SK-N-DZ (cell line): Measurements from ENCODE around the gene KCNC4.

Experiments
- DNase-seq: peaks from one replicate; pipeline ENCODE4 v3.0.0-alpha.2; 2015; ENCODE audit warnings: low spot score

The KCNC4 gene

DNA sequence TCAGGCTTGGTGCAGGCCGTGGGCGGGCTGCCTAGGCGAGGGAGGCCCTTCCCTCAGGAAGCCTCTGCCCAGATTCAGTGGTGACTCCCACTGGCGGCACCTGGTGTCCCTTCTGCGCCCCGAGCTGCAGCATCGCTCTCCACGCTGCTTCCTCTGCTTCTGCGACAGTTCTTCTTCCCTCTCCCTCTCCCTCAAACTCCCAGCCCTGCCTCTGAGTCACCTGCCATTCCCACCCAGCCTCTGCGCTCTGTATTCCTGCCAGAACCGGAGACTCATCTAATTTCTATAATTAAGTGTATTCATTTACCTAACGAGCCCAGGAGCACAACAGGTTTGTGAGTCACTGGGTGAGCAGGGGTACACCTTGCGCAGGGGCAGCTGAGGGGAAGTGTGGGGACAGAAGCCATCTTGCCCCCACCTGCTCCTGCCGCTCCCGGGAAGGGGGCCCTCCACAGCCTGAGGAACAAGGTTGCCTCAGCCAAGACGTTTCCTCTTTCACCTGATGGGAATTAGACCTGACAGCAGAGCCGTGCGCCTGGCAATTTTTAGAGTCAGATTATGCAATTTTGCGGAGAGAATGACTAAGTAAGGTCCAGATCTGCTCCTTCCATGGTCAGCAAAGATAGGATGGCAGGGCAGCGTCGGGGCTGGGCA lies 19.4 kb downstream of the KCNC4 start:
- peak; percentile 66 for DNase-seq

- DNase-seq = no peak
These were observed 20.5 kb downstream of the KCNC4 start for GRCh38 chr1:110230381-110231199.

DNA sequence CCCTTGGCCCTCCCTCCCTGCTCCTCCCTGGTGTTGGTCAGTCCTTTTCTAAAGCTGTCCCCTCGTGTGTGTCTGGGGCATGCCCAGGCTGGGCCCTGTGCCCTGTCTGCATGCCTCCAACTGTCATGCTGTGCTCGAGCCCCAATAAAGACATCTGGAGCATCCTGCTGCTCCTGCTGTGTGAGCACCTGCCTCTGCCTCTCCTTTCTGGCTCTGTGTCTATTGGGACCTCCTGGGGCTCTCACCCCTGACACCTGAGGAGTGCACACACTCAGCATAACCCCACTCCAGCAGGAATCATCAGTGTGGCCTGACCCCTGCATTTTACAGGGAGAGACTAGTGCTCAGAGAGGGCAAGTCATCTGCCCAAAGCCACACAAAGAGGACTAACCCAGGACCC lies 23.7 kb downstream of the KCNC4 start:
- DNase-seq = no peak

DNA sequence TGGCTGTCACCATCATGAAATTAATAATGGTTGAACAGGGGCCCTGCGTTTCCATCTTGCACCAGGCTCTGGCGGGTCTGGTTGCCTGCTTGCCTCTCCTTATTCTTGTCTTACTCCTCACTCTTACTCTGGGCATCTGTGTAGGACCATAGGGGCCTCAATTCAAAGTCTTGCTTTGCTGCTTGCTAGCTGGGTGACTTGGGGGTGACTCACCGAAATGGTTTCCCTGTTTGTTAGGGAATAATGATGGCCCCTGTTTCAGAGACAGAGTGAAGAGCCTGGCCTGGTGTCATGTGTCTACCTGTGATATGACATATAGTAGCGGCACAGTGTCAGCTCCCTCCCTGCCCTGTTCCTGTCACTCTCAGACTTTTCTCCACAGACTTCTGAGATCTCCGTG lies 24.6 kb downstream of the KCNC4 start:
- no peak for DNase-seq

- DNase-seq = peak; percentile 52
These were observed 25.2 kb downstream of the KCNC4 start for GRCh38 chr1:110235181-110235833.

- DNase-seq = no peak
These were observed 25.9 kb downstream of the KCNC4 start for GRCh38 chr1:110235834-110236682.

DNA sequence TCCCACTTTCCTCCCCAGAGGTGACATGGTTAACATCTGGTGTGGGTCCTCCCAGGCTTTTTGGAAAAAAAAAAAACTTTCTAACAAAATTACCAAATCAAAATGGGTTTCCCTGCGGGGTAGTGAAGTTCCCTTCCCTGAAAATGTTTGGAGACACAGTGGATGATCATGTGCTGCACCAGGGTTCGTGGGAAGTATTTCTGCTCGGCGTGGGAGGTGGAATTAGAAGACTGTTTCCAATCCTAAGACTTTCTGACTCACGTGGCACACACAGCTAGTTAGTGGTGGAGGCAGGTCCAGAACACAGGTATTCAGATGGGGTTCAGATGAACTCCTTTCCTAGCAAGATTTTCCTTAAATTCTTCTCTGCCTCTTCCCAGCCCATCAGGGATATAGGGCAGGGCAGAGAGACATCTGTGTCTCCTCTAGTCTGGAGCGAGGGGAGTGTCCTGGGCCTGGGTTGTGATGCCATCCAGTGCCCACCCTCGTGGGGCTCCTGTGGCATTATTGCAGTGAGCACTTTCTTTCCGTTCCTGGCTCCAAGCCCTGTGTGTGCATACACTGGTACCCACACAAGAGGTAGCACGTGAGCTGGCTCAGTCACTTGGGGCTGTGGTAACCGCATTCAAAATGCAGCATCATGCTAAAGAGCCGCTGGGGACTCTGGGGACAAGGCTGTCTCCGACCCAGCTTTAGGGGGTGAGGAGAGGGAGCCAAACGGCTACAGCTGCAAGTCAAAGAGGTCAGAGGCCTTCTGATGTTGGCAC lies 27.5 kb downstream of the KCNC4 start:
- no peak for DNase-seq

DNA sequence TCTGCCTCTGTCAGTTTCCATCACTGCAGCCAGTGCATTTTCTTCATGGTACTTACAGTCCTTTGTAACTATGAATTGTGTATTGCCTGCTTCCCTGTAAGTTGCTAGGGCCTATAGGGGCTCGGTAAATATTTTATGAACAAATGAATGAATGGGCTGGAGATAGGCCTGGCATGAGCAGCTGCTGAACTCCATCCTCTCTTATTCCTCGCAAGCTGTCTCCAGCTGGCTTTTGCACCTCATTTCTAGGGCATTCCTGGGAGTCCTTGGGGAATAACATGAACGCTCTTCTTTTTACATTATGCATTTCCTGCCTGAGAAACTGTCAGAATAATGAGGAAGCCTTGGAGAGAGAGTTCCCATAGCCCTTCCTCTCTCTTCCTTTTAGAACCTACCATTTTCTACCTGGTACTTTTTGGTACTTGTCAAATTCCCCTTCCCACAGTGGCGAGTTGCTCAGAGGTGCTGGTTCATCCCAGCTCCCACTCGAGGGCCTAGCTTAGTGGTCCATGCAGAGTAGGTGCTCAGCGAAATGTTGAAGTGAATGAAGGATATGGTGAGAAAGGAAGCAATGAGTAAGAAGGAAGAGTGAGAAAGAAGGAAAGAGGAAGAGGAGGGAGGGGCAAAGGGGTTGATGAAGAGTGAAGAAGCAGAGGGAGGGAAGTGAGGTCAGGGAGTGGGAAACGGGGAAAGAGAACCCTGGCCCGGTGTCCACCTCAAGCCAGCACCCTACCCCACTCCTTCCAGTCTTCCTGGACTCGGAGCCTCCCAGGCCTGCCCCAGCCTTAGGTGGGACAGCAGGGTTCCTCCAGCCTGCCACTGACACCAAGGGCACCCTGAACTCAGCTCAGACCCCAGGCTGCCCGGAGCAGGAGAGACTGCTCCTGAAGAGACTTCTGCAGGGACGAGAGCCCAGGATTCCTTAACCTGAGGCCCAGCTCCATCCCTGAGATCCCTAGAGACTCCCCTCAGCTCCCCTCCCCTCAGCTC lies 29.6 kb downstream of the KCNC4 start:
- DNase-seq = no peak

DNA sequence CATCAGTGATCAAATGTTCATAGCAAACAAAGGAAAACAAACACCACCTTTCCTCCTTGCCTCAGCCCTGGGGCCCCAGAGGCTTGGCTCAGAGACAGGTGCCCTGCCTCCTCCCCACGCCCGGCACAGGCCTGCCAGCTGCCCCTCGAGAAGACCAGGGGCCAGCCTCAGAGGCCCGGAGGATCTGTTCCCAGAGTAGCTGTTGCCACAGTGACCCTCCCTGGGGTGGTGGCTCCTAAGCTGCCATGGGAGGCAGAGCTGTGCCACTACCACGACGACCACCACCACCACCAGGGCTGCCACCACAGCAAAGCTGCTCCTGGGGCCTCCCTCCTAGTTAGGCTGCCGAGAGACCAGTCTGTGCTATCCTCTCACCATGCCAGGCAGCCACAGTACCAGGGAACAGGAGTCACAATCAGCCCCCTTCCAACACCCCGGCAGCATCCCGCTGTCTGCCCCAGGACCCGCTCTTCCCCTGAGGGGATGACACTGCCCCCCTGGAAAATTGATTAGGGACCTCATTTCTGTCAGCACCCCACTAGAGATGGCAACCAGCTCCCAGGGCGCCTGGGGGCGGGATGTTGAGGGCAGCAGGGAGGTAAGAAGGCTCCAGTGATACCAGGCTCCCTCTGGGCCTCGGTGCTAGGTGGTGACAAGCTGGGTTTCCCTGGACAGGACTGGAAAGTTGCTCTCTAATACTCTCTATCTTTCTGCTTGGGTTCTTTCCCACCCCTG lies 30.5 kb downstream of the KCNC4 start:
- DNase-seq = no peak

GRCh38 chr1:110241516-110241915 lies 31.4 kb downstream of the KCNC4 start:
- no peak for DNase-seq

DNA sequence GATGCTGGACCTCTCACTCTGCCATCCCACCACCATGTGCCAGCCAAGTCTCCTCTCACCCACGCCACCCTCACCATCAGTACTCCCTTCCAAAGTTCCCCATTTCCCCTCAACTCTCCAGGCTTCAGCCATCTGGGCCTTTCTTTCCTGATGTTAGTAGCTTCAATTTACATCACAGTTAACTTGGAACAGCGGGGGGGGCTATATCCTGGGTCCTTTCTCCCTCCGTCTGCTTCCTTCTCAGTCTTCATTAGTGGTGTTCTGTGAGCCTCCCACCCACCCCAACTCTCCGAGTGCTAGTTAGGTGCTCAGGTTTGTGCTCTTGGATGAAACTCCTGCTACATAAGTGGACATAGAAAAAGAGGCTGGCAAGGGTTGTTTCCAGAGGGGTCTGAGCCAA lies 31.9 kb downstream of the KCNC4 start:
- DNase-seq = no peak

GRCh38 chr1:110242731-110243130 lies 32.6 kb downstream of the KCNC4 start:
- no peak for DNase-seq

DNA sequence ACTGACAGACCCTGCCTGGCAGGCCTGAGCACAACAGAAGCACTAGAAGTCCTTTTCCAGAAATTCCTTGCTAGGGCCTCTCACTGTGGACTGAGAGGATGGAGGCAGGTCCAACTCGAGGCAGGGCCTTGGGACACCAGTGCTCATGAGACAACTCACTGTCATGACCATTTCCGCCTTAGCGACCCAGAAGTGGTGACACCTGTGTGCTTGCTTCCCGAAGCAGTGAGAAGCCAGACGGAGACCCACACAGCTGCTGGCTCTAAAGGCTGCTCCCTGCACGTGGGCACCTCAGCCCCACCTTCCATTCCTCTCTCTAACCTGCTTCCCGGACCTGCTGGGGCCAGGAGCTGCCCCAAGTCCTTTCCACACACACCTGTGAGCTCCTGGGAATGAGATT lies 33.0 kb downstream of the KCNC4 start:
- DNase-seq = no peak

- DNase-seq = no peak
These were observed 33.5 kb downstream of the KCNC4 start for GRCh38 chr1:110243574-110243973.

GRCh38 chr1:110245876-110246620 lies 35.9 kb downstream of the KCNC4 start:
- no peak for DNase-seq

- no peak for DNase-seq
These were observed 38.6 kb downstream of the KCNC4 start for GRCh38 chr1:110248746-110249145.

GRCh38 chr1:110249256-110249655 lies 39.1 kb downstream of the KCNC4 start:
- no peak for DNase-seq

- no peak for DNase-seq
These were observed 39.9 kb downstream of the KCNC4 start for GRCh38 chr1:110250008-110250407.
